Prostate gland (tissue), 2 donors: ENCODE results near the gene GRID1.

Experiments
- POLR2A ChIP-seq: fragments of 450-650 bp; IDR thresholded peaks from one replicate; pipeline ENCODE4 v1.6.1; 2016; ENCODE audit warnings: antibody characterized with exemption, mild to moderate bottlenecking
- POLR2AphosphoS5 ChIP-seq: sonication (generic); formaldehyde crosslinking; IDR thresholded peaks from one replicate; pipeline ENCODE4 v1.6.1; 2017; ENCODE audit warnings: antibody characterized with exemption
- TF ChIP-seq, protein P1 (sequence below), 4 experiments: fragments of 200-600 bp in 2 of 4; fragments of 450-650 bp in 2 of 4; sonication (generic) in 2 of 4; IDR thresholded peaks; 1 replicate in 3 of 4; 2 replicates in 1 of 4; pipeline ENCODE4 v1.5.1; 2016 to 2019; ENCODE audit warnings: antibody characterized with exemption in 4 of 4, mild to moderate bottlenecking in 2 of 4, moderate library complexity in 2 of 4

DNA sequence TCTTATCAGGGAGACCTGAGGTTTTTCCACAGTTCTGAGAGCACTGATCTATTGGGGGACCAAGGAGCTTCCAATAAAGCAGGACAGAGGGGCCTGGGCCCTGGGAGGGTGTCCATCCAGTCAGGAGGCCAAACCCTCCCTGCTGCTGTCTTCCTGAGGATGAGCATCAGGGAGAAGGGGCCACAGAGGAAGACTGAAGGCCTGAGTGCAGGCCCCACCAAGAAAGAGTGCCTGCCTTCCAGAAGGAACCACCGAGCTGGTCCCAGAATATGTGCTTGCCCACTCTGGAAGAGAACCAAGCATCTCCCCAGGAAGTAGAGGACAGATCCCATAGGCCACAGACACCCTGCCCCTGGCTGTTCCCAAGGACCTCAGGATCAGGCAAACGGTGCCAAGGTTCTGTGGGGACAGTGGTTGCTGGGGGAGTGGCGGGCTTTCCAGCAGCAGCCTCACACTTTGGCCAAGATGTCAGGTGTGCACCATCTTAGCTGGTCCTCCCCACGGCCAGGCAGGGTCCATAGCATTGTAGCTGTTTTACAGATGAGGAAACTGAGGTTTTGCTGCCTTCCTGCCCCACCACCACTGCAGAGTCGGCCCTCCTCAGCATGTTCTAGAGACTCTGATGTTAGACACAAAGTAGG lies 199.4 kb downstream of the GRID1 start:
- TF ChIP-seq, protein P1, sequence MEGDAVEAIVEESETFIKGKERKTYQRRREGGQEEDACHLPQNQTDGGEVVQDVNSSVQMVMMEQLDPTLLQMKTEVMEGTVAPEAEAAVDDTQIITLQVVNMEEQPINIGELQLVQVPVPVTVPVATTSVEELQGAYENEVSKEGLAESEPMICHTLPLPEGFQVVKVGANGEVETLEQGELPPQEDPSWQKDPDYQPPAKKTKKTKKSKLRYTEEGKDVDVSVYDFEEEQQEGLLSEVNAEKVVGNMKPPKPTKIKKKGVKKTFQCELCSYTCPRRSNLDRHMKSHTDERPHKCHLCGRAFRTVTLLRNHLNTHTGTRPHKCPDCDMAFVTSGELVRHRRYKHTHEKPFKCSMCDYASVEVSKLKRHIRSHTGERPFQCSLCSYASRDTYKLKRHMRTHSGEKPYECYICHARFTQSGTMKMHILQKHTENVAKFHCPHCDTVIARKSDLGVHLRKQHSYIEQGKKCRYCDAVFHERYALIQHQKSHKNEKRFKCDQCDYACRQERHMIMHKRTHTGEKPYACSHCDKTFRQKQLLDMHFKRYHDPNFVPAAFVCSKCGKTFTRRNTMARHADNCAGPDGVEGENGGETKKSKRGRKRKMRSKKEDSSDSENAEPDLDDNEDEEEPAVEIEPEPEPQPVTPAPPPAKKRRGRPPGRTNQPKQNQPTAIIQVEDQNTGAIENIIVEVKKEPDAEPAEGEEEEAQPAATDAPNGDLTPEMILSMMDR (IDR thresholded peaks at IDR 0.05) = no peak
- TF ChIP-seq POLR2A (no peak), POLR2AphosphoS5 (no peak)
